H1 (cell line): ENCODE data around the gene CFAP210. TPM values are rescaled to one million over a fixed set of nuclear protein-coding genes. Genes with fewer than 3 reads are reported as not detected.

Experiments used
- CTCF ChIA-PET: fragments of 300-600 bp; sonication (Branson Sonifier 250); formaldehyde crosslinking; loops from one replicate; lab custom pipeline; 2021; ENCODE audit not compliant: partially characterized antibody; lab: Charles Lee
- POLR2A ChIA-PET: fragments of 300-600 bp; sonication (Branson Sonifier 250); formaldehyde crosslinking; loops from one replicate; lab custom pipeline; 2021; ENCODE audit warnings: inconsistent platforms; ENCODE audit not compliant: partially characterized antibody; lab: Charles Lee
- DNase-seq, 2 experiments: peaks; one replicate each; pipeline versions ENCODE4 v3.0.0 to v3.0.0-alpha.2; 2010 to 2022; ENCODE audit warnings: low spot score in 2 of 2, low read depth in 1 of 2, mixed read lengths in 1 of 2
- FAIRE-seq: peaks from 2 replicates; lab custom pipeline; 2011; peaks lifted over from hg19 to GRCh38; lab: Jason Lieb, UNC
- H2AFZ ChIP-seq: 2 replicates; pipeline ENCODE4 v1.8.1; 2012; ENCODE audit warnings: low read length, inconsistent platforms
- H2AK5ac ChIP-seq: 2 replicates; pipeline ENCODE4 v1.6.1; 2013; ENCODE audit warnings: low read depth, low read length
- H2BK120ac ChIP-seq: replicated peaks from 2 replicates; pipeline ENCODE3; 2013; ENCODE audit warnings: low read depth, low read length, inconsistent platforms
- H2BK12ac ChIP-seq: 2 replicates; pipeline ENCODE4 v1.6.1; 2013; ENCODE audit warnings: low read depth, low read length
- H2BK15ac ChIP-seq: 2 replicates; pipeline ENCODE4 v1.6.1; 2013; ENCODE audit warnings: low read length
- H2BK20ac ChIP-seq: 2 replicates; pipeline ENCODE4 v1.6.1; 2013; ENCODE audit warnings: low read length
- H2BK5ac ChIP-seq: 2 replicates; pipeline ENCODE4 v1.6.1; 2013; ENCODE audit warnings: low read depth, low read length
- H3K14ac ChIP-seq: 2 replicates; pipeline ENCODE4 v1.6.1; 2013; ENCODE audit warnings: inconsistent platforms; ENCODE audit not compliant: insufficient read length
- H3K18ac ChIP-seq: 2 replicates; pipeline ENCODE4 v1.6.1; 2013; ENCODE audit warnings: low read length; ENCODE audit errors: extremely low read depth
- H3K23ac ChIP-seq: 2 replicates; pipeline ENCODE4 v1.6.1; 2013; ENCODE audit warnings: inconsistent platforms; ENCODE audit not compliant: insufficient read length
- H3K23me2 ChIP-seq: 2 replicates; pipeline ENCODE4 v1.6.1; 2013; ENCODE audit warnings: low read depth, low read length
- H3K27ac ChIP-seq: 2 replicates; pipeline ENCODE4 v1.6.1; 2011; ENCODE audit warnings: low read depth, low read length, inconsistent platforms
- H3K27me3 ChIP-seq, 4 experiments: replicated peaks in 1 of 4; 1 replicate in 1 of 4; 2 replicates in 3 of 4; pipeline versions ENCODE4 v1.6.1 to v1.8.1; 2011 to 2013; ENCODE audit warnings: low read length in 3 of 4, mild to moderate bottlenecking in 3 of 4, inconsistent platforms in 2 of 4, mixed read lengths in 2 of 4, moderate library complexity in 1 of 4; ENCODE audit not compliant: control insufficient read depth in 3 of 4, insufficient read depth in 3 of 4; ENCODE audit errors: extremely low read depth in 1 of 4
- H3K36me3 ChIP-seq, 4 experiments: 2 replicates each; pipeline versions ENCODE4 v1.6.1 to v1.8.1; 2011 to 2013; ENCODE audit warnings: mild to moderate bottlenecking in 4 of 4, low read length in 3 of 4, moderate library complexity in 2 of 4, control low read depth in 1 of 4, inconsistent platforms in 1 of 4; ENCODE audit not compliant: insufficient read depth in 4 of 4, control insufficient read depth in 2 of 4
- H3K4ac ChIP-seq: replicated peaks from 2 replicates; pipeline ENCODE3; 2013; ENCODE audit warnings: low read length, low read depth, mixed read lengths, inconsistent platforms; ENCODE audit not compliant: insufficient read length
- H3K4me1 ChIP-seq, 4 experiments: replicated peaks in 1 of 4; 1 replicate in 1 of 4; 2 replicates in 3 of 4; pipeline versions ENCODE4 v1.6.1 to v1.8.1; 2011 to 2013; ENCODE audit warnings: low read length in 3 of 4, inconsistent platforms in 2 of 4, mixed read lengths in 1 of 4; ENCODE audit not compliant: insufficient read depth in 4 of 4, control insufficient read depth in 3 of 4
- H3K4me2 ChIP-seq, 2 experiments: 2 replicates each; pipeline versions ENCODE4 v1.6.1 to v1.8.1; 2011 to 2013; ENCODE audit warnings: low read depth in 2 of 2, low read length in 2 of 2, control low read depth in 1 of 2, inconsistent platforms in 1 of 2, mild to moderate bottlenecking in 1 of 2; ENCODE audit not compliant: insufficient read depth in 1 of 2
- H3K4me3 ChIP-seq, 4 experiments: fragments of 200-600, 300-600 bp in 1 of 4; sonication (generic), shearing (Covaris generic), sonication (Bioruptor Twin) in 1 of 4; 2 replicates each; pipeline versions ENCODE4 v1.5.1 to v1.8.1; 2011 to 2016; ENCODE audit warnings: low read length in 4 of 4, low read depth in 3 of 4, control low read depth in 2 of 4, inconsistent platforms in 2 of 4, mild to moderate bottlenecking in 2 of 4, mixed read lengths in 1 of 4, moderate library complexity in 1 of 4; ENCODE audit not compliant: insufficient read depth in 2 of 4; ENCODE audit errors: extremely low read depth in 1 of 4
- H3K56ac ChIP-seq: replicated peaks from 2 replicates; pipeline ENCODE3; 2013; ENCODE audit warnings: low read depth, mild to moderate bottlenecking, mixed read lengths, low read length, inconsistent platforms; ENCODE audit not compliant: insufficient read length
- H3K79me1 ChIP-seq: 2 replicates; pipeline ENCODE4 v1.6.1; 2013; ENCODE audit warnings: low read depth, low read length, control low read depth
- H3K79me2 ChIP-seq, 2 experiments: 2 replicates each; pipeline versions ENCODE4 v1.6.1 to v1.8.1; 2012 to 2013; ENCODE audit warnings: low read length in 2 of 2, mild to moderate bottlenecking in 2 of 2, inconsistent platforms in 1 of 2; ENCODE audit not compliant: insufficient read depth in 2 of 2, control insufficient read depth in 1 of 2
- H3K9ac ChIP-seq, 4 experiments: replicated peaks in 1 of 4; 1 replicate in 1 of 4; 2 replicates in 3 of 4; pipeline versions ENCODE4 v1.6.1 to v1.8.1; 2011 to 2013; ENCODE audit warnings: low read depth in 3 of 4, low read length in 3 of 4, control low read depth in 2 of 4, mild to moderate bottlenecking in 2 of 4, moderate library complexity in 2 of 4, inconsistent platforms in 1 of 4; ENCODE audit errors: extremely low read depth in 1 of 4
- H3K9me3 ChIP-seq, 2 experiments: 2 replicates each; pipeline versions ENCODE4 v1.6.1 to v1.8.1; 2012 to 2013; ENCODE audit warnings: mild to moderate bottlenecking in 2 of 2, moderate library complexity in 2 of 2, control low read depth in 1 of 2, inconsistent platforms in 1 of 2, low read depth in 1 of 2, low read length in 1 of 2, mixed read lengths in 1 of 2; ENCODE audit not compliant: insufficient read depth in 2 of 2
- H4K20me1 ChIP-seq, 2 experiments: replicated peaks in 1 of 2; 2 replicates each; pipeline versions ENCODE3 to v1.8.1; 2011 to 2013; ENCODE audit warnings: inconsistent platforms in 2 of 2, low read length in 2 of 2, mild to moderate bottlenecking in 1 of 2; ENCODE audit not compliant: insufficient read depth in 2 of 2, control insufficient read depth in 1 of 2
- H4K5ac ChIP-seq: 2 replicates; pipeline ENCODE4 v1.6.1; 2013; ENCODE audit warnings: low read length, low read depth, mixed read lengths, inconsistent platforms; ENCODE audit not compliant: insufficient read length
- H4K8ac ChIP-seq: 2 replicates; pipeline ENCODE4 v1.8.0; 2013; ENCODE audit warnings: mild to moderate bottlenecking, moderate library complexity, low read length, inconsistent platforms; ENCODE audit not compliant: insufficient read depth; ENCODE audit errors: extremely low read depth
- H4K91ac ChIP-seq: replicated peaks from 2 replicates; pipeline ENCODE3; 2013; ENCODE audit warnings: low read length, mixed read lengths, inconsistent platforms; ENCODE audit not compliant: insufficient read length
- ASH2L ChIP-seq: fragments of 200-600, 300-600 bp; sonication (generic); IDR thresholded peaks from one replicate; pipeline ENCODE4 v1.7.1; 2017; ENCODE audit warnings: low read length
- ATF3 ChIP-seq: IDR thresholded peaks from 2 replicates; pipeline ENCODE4 v1.6.1; 2011; ENCODE audit warnings: low read depth, mild to moderate bottlenecking, low read length; ENCODE audit not compliant: insufficient read depth
- BACH1 ChIP-seq: IDR thresholded peaks from 2 replicates; pipeline ENCODE4 v1.6.1; 2012; ENCODE audit warnings: low read length, improper control_type of control experiment
- EP300 ChIP-seq, 2 experiments: IDR thresholded peaks; 1 replicate in 1 of 2; 2 replicates in 1 of 2; pipeline ENCODE4 v1.6.1; 2011 to 2012; ENCODE audit warnings: low read depth in 2 of 2, low read length in 2 of 2, mild to moderate bottlenecking in 2 of 2, borderline replicate concordance in 1 of 2, inconsistent platforms in 1 of 2, moderate library complexity in 1 of 2
- FOSL1 ChIP-seq: IDR thresholded peaks from 2 replicates; pipeline ENCODE4 v1.6.1; 2011; ENCODE audit warnings: mild to moderate bottlenecking, low read depth, low read length, moderate library complexity; ENCODE audit not compliant: insufficient read depth
- NANOG ChIP-seq: IDR thresholded peaks from 2 replicates; pipeline ENCODE4 v1.6.1; 2011; ENCODE audit warnings: low read length, low read depth, mild to moderate bottlenecking, inconsistent platforms; ENCODE audit not compliant: insufficient read depth, poor library complexity, severe bottlenecking
- POLR2A ChIP-seq, 2 experiments: IDR thresholded peaks; 1 replicate in 1 of 2; 2 replicates in 1 of 2; pipeline ENCODE4 v1.6.1; 2011; ENCODE audit warnings: low read depth in 2 of 2, low read length in 2 of 2, mild to moderate bottlenecking in 2 of 2; ENCODE audit errors: control extremely low read depth in 1 of 2
- SIRT6 ChIP-seq: IDR thresholded peaks from one replicate; pipeline ENCODE4 v1.7.1; 2012; ENCODE audit warnings: low read length, inconsistent platforms
- SP1 ChIP-seq: IDR thresholded peaks from 2 replicates; pipeline ENCODE4 v1.6.1; 2011; ENCODE audit warnings: low read depth, low read length
- TAF1 ChIP-seq: IDR thresholded peaks from 2 replicates; pipeline ENCODE4 v1.6.1; 2011; ENCODE audit warnings: mild to moderate bottlenecking, low read depth, low read length
- TCF12 ChIP-seq: IDR thresholded peaks from 2 replicates; pipeline ENCODE4 v1.6.1; 2011; ENCODE audit warnings: low read depth, mild to moderate bottlenecking, low read length
- TEAD4 ChIP-seq: IDR thresholded peaks from 2 replicates; pipeline ENCODE4 v1.6.1; 2012; ENCODE audit warnings: low read depth, low read length, inconsistent platforms, mixed read lengths
- ZNF274 ChIP-seq: IDR thresholded peaks from 2 replicates; pipeline ENCODE4 v1.7.0; 2012; ENCODE audit warnings: low read length, borderline replicate concordance; ENCODE audit errors: extremely low read depth
- WGBS, 2 experiments: shearing (Covaris generic) in 1 of 2; methylation state at CpG; one replicate each; pipeline versions ENCODE4 v1.1.6 to v1.1.7; 2013 to 2015; ENCODE audit warnings: low lambda C conversion rate in 2 of 2, mixed read lengths in 2 of 2, inconsistent platforms in 1 of 2, low coverage in 1 of 2, missing lambda C conversion rate in 1 of 2; ENCODE audit not compliant: insufficient replicate concordance in 2 of 2, insufficient coverage in 1 of 2, insufficient read length in 1 of 2; ENCODE audit errors: extremely low coverage in 1 of 2, missing lambda C conversion rate in 1 of 2; 5-methylcytosine and 5-hydroxymethylcytosine counted together
- polyA plus RNA-seq, 7 experiments: library from polyadenylated mRNA; depleted of rRNA in 3 of 7; stranded (reverse) in 5 of 7; unstranded in 2 of 7; fragments of >200 nt in 5 of 7; fragments of 200-250 nt in 2 of 7; gene quantifications; 1 replicate in 5 of 7; 2 replicates in 1 of 7; 4 replicates in 1 of 7; pipeline versions ENCODE4 v1.2.1 to v1.2.3, GENCODE V29; 2011 to 2013; ENCODE audit warnings: missing spikeins in 2 of 7, mixed read lengths in 2 of 7
- total RNA-seq: library from RNA; stranded (reverse); fragmentation: NEBNext Ultra II Directional; extraction: Animal tissue kit (Norgen Biotek cat#: 25700); gene quantifications from 2 replicates; pipeline ENCODE4 v1.2.1, GENCODE V29; 2021

Gene CFAP210
- total and polyA plus RNA-seq, 2 of the 8 experiments (the other 6 are each of a cell fraction or from before 2014, with no cell fraction given), result 0.06 to 0.37 TPM

- no peaks in the 10 kb centered on the region for H4K20me1 ChIP-seq
- H4K8ac ChIP-seq, result no peak overlapping the region
- TF ChIP-seq NANOG (no peak), TAF1 (no peak), SIRT6 (no peak), ZNF274 (no peak), EP300 (IDR thresholded peaks at IDR 0.05; ENCODE audit: borderline replicate concordance in 1 of 2, low read depth in 2 of 2, low read length in 2 of 2) (no peak), TEAD4 (no peak), TCF12 (no peak), SP1 (no peak), ATF3 (no peak), FOSL1 (no peak), BACH1 (no peak), POLR2A (IDR thresholded peaks at IDR 0.05; ENCODE audit: control extremely low read depth in 1 of 2, low read depth in 2 of 2, low read length in 2 of 2) (no peak), ASH2L (no peak)
- H2BK5ac ChIP-seq, result no peak overlapping the region
- H3K23ac ChIP-seq, result no peak overlapping the region
- DNase-seq (no peak), FAIRE-seq (no peak)
- H3K18ac ChIP-seq, result no peak overlapping the region
- no peak overlapping the region for H3K4me2 ChIP-seq
- no peaks in the 10 kb centered on the region for H3K23me2 ChIP-seq
- no peak overlapping the region for H2AK5ac ChIP-seq
- H3K9me3 ChIP-seq, result peaks cover 0 to 2% of the 10 kb centered on the region in 2 experiments; a peak in 1 of 4 replicates
- H2BK20ac ChIP-seq, result no peak overlapping the region
- no peak overlapping the region for H2AFZ ChIP-seq
- 73% methylated on average over 3 of the region's 3 CpGs; no CpG with 5 or more reads in 1 of the 2 experiments for WGBS, 2 experiments
- H2BK12ac ChIP-seq, result no peak overlapping the region
- H3K4me1 ChIP-seq, result peaks cover 0 to 5% (median under 1%) of the 10 kb centered on the region in 4 experiments; a peak in 2 of 7 replicates
- H2BK15ac ChIP-seq, result no peak overlapping the region
- no peak overlapping the region for H4K5ac ChIP-seq
- H3K79me2 ChIP-seq, result no peaks in the 10 kb centered on the region
- H3K36me3 ChIP-seq, result no peaks in the 10 kb centered on the region; a peak in 1 of 8 replicates
- H2BK120ac ChIP-seq, result no peak overlapping the region
- H3K79me1 ChIP-seq, result no peaks in the 10 kb centered on the region
- H3K27me3 ChIP-seq, result no peaks in the 10 kb centered on the region; a peak in 1 of 7 replicates
- ChIA-PET CTCF (no interaction called here), POLR2A (interaction anchor here (1.4 to 1.7 kb wide), 2 partner anchors 10 to 21 kb away, joined by 3 to 5 read pairs; partner anchors contain the start of genes CFAP210 and PHOSPHO2)
- no peak overlapping the region for H3K56ac ChIP-seq
- no peak overlapping the region for H3K4me3 ChIP-seq
- H3K9ac ChIP-seq, result no peak overlapping the region
- no peak overlapping the region for H3K14ac ChIP-seq
- H4K91ac ChIP-seq, result no peak overlapping the region
- H3K4ac ChIP-seq, result no peak overlapping the region
- no peak overlapping the region for H3K27ac ChIP-seq
Measured at GRCh38 chr2:169684135-169684565, 10.1 kb downstream of the CFAP210 start.
